Islet of Langerhans (tissue), 1 donor: ENCODE measurements around the gene ST6GAL1.

ENCODE experiments used
- FAIRE-seq: peaks from one replicate; lab custom pipeline; 2011; peaks lifted over from hg19 to GRCh38; lab: Jason Lieb, UNC

Gene ST6GAL1

GRCh38 chr3:187077537-187077936 is 147.2 kb downstream of the ST6GAL1 start:
- FAIRE-seq = no peak

- FAIRE-seq = no peak
Measured at GRCh38 chr3:187079090-187080022, 149.0 kb downstream of the ST6GAL1 start.

GRCh38 chr3:187080799-187081450 is 150.6 kb downstream of the ST6GAL1 start:
- FAIRE-seq = no peak

- no peak for FAIRE-seq
Measured at GRCh38 chr3:187082758-187083375, 152.5 kb downstream of the ST6GAL1 start.

- FAIRE-seq = no peak
Measured at GRCh38 chr3:187084126-187084525, 153.8 kb downstream of the ST6GAL1 start.

GRCh38 chr3:187084580-187084979 is 154.3 kb downstream of the ST6GAL1 start:
- no peak for FAIRE-seq

- no peak for FAIRE-seq
Measured at GRCh38 chr3:187085021-187085666, 154.8 kb downstream of the ST6GAL1 start.

GRCh38 chr3:187085933-187086332 is 155.6 kb downstream of the ST6GAL1 start:
- no peak for FAIRE-seq

GRCh38 chr3:187086831-187087230 is 156.5 kb downstream of the ST6GAL1 start:
- FAIRE-seq = no peak

GRCh38 chr3:187088701-187089100 is 158.4 kb downstream of the ST6GAL1 start:
- no peak for FAIRE-seq

GRCh38 chr3:187093320-187093719 is 163.0 kb downstream of the ST6GAL1 start:
- no peak for FAIRE-seq

- no peak for FAIRE-seq
Measured at GRCh38 chr3:187098923-187099512, 168.7 kb downstream of the ST6GAL1 start.

- FAIRE-seq = no peak
Measured at GRCh38 chr3:187101184-187102072, 171.1 kb downstream of the ST6GAL1 start.

- no peak for FAIRE-seq
Measured at GRCh38 chr3:187102073-187102634, 171.8 kb downstream of the ST6GAL1 start.

GRCh38 chr3:187103251-187103650 is 172.9 kb downstream of the ST6GAL1 start:
- no peak for FAIRE-seq

GRCh38 chr3:187104342-187104741 is 174.0 kb downstream of the ST6GAL1 start:
- no peak for FAIRE-seq

- FAIRE-seq = no peak
Measured at GRCh38 chr3:187104933-187105332, 174.6 kb downstream of the ST6GAL1 start.

- no peak for FAIRE-seq
Measured at GRCh38 chr3:187105700-187106099, 175.4 kb downstream of the ST6GAL1 start.

- no peak for FAIRE-seq
Measured at GRCh38 chr3:187107989-187108388, 177.7 kb downstream of the ST6GAL1 start.

GRCh38 chr3:187110156-187110555 is 179.8 kb downstream of the ST6GAL1 start:
- FAIRE-seq = no peak
